HUDEP-2 (cell line): ENCODE data around the gene SSR2.
"Not testable (repeated sequence)": the region's sequence is repeated elsewhere in the genome, so short reads cannot be mapped to it uniquely, and the experiment has no call there.

Experiments used
- DNase-seq, 76 experiments: peaks; one replicate each; lab custom pipeline; 2025; ENCODE audit not compliant: unreplicated experiment in 76 of 76; lab: John Stamatoyannopoulos, UW

The SSR2 gene

DNA sequence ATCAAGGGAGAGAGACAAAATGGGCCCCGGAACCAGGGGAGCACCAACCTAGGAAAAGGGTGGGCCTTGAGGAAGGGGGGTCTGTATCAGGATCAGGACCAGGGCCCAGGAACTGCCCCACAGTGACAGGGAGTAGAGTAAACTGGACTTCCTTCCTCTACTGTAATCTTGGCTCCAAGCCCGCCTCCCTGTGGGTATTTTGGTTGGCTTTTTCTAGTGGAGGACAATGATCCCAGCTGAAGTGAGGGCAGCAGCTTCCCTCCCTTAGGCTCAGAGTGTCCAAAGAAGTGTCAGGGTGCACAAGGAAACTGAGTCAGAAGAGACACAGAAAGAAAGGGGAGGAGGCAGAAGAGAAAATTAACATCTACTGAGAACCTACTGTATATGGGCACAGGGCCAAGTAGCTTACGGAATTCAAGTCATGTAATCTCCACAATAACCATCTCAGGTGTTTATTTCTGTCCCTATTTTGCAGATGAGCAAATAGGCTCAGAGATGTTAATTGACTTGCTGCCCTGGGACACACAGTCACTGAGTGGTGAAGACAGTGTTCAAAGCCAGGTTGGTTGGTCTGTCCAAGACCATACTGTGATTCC is 28.0 kb upstream of the SSR2 start:
- no peak for DNase-seq

DNA sequence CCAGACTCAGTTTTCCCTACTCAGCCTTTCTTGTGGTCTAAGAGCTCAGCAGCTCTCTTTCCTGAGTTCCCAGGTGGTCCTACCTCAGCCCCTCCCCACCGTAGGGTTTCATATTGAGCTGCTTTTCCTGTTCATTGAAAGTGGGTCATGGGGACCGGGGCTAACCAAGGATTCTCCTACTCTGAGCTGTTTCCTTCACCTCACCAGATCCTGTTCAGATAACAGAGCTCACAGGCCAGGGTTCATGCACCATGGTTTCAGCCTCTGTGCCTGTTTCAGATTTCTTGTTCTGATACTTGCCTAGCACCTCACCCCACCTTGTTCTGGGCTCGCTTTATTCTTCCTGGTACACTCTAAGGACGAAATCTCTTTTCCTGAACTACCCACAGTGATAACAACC is 24.3 kb upstream of the SSR2 start:
- no peak for DNase-seq

DNA sequence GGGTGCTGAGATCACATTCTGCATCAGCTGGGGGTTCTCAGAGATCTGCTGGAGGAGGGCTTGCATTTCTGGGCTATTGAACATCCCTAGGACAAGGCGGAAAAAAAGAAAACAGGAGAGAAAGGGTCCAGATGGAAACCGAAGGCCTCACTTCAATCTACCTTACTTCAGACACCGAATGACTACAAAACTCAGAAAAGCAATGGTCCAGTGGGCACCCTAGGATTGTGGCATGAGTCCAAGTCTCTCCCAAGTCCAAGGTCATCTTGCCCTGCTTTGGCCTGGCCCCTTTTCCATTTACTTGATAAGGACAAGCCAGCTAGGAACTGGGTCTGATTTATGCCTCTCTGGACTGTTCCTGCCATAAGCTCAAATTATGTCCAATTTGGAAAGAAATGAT is 22.1 kb upstream of the SSR2 start:
- no peak for DNase-seq

DNA sequence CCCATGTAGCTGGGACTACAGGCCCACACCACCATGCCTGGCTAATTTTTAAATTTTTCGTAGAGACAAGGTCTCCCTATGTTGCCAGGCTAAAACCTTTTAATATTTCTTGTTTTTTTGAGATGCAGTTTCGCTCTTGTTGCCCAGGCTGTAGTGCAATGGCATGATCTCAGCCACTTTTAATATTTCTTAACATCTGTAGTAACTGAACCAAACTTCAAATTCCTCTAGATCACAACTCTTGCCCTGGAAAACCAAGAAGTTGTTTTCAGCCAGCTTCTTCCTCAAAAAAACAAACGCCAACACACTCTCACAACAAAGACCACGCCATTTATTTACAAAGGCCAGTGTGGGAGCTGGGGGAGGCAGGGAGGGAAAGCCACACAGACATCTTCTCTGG is 14.2 kb upstream of the SSR2 start:
- not testable (repeated sequence) for DNase-seq

DNA sequence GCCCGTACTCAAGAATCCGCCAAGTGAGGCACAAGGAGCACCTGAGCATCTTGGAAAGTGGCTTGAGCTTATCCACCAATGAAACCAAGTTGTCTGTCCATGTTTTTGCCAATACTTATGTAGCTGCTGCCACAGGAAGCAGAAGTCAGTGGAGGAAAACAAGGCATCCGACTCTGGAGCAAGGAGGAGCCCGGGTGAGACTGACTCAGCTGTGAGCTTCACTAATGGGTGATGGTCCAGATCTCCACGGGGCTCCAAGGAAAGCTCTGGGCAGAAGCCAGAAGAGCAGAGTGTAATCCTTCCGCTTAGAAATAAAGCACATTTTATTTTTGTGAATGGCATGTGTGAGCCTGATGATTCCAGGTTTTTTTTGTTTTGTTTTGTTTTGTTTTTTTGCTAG is 12.3 kb upstream of the SSR2 start:
- no peak for DNase-seq

DNA sequence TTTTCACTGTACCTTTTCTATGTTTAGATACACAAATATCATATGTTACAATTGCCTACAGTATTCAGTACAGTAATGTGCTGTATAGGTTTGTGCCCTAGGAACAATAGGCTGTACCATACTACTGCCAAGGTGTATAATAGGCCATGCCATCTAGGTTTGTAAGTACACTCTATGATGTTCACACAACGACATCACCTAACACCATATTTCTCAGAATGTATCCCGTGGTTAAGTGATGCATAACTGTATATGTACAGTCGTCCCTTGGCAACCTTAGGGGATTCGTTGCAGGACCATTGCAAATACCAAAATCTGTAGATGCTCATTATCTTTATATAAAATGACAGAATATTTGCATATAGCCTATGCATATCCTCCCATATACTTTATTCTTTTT is 5.8 kb upstream of the SSR2 start:
- no peak for DNase-seq

DNA sequence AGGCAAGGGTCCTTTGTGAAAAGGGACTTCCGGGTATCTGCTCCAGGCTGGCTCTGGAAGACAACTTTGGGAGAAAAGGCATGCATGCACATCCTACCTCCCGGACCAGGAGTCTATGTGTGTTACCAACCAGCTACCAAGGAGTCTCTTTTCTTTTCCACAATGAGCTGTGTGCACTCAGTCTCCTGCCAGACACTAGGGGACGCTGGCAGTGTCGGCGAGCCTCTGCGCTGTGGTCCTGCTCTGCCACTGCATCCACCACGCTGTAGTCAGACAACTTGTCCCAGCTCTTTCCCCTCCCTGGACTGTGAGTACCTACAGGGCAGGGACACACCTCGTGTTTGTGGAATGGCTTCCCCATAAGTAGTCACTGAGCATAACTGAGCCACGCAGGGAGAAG is 5.1 kb upstream of the SSR2 start:
- peak in 36 of 76 experiments; percentile 2 to 47 (median 16) for DNase-seq

DNA sequence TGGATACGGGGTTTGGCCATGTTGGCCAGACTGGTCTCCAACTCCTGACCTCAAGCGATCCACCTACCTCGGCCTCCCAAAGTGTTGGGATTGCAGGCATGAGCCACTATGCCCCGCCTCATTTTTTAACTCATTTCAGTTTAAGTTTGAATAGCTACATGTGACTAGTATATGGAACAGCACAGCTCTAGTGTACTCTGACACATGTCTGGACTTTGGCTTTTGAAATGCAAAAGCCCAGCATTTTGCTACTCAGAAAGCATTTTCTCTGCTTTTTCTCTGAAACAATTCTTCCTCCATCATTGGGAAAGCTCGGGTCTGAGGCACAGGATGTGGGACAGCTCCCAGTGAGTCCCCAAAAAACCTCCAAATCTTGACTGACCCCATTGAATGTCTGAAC is 4.0 kb upstream of the SSR2 start:
- no peak for DNase-seq

DNA sequence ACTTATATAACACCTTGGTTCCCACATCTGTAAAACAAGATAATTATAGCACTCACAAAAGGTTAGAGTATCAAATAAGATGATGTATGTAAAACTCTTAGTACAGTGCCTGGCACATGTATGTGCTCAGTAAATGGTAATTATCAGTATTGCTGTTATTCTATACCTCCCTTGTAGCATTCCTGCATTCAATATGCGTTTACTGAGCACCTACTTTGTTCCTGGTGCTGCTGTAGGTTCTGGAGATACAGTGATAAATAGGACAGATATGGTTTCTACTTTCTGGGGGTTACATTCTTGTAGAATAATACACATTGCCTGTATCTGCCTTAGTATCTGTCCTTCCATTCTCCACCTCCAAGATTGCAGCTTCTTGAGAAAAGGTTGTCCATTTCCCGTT is 1.2 kb upstream of the SSR2 start:
- DNase-seq = no peak

DNA sequence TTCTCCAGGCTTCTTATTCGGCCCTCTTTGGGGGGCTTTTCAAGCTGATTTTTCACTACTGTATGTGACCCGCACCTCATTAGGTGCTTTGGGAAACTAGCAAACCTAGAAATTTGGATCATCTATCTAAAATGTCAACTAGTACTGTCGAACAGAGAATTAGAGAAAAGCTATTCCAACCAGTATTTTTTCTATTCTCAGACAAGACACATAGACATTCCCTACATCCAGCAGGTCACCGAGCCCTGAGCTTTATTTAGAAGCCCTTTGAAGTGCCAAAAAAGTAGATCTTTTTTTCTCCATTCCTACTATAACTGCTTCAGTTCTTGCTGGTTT is 310 bp upstream of the SSR2 start:
- no peak for DNase-seq

DNA sequence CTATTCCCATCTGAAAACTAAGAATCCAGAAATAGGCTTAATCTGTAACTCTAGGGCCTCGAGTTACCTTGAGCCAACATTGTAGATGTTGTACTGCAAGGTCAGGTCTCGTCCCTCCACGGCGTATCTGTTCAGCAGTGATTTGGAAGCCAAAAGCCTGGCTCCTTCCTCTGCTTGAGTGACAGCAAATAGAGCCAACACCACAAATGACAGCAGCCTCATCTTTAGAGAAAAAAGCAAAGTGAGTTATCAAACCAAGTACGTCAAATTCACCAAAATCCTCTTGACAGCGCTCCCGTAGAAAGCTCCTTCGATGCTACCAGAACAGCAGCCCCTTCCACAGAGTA is 832 bp downstream of the SSR2 start:
- DNase-seq = no peak

DNA sequence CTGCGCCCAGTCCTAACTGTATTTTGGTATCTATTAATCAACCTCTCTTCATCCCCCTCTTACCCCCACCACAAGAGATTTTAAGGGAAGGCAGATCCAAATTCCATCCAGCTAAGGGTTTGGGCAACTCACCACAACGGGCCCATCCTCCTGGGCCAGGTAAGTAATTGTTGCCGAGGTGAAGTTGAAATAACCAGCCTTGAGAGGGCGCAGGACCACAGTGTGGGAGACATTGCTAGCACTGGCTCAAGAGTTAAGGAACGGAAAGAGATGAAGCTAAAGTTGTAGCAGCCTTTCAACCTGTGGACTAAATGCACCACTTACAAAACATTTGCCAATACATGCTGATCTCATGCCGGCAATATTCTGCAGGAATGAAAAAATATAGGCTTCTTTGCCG is 5.9 kb downstream of the SSR2 start:
- DNase-seq = no peak

DNA sequence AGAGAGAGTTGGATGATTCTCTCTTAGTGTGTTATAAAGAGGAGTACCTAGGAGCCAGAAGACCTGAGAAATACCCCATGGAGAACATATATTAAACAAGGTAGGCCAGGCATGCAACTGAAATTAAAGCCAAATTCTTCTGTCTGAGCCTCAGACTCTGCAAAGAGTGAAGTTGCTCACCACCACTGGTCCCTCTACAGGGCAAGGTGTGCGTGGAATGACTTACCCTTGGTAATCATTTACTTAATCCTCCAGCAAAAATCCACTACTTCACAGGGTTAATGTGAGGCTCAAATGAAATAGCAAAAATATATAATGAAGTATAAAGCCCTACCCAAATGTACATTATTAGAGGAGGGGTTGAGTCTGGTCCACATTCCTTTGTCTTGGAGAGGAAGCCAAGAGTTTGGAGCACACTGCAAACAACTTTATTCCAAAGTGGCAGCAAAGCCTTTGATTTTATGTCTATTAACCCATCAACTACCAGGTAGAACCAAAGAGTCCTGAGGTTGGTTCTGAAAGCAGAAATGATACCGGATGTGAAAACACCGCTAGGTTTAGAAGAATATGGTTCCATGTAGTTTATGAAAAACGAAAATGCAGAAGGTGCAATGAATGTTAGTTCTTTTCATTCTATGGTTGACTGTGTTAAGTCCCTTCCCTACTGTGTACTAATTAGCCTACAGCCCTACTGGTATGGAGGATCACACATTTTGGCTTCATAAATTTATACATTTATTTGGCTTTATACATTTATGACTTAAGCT is 8.5 kb downstream of the SSR2 start:
- no peak for DNase-seq

DNA sequence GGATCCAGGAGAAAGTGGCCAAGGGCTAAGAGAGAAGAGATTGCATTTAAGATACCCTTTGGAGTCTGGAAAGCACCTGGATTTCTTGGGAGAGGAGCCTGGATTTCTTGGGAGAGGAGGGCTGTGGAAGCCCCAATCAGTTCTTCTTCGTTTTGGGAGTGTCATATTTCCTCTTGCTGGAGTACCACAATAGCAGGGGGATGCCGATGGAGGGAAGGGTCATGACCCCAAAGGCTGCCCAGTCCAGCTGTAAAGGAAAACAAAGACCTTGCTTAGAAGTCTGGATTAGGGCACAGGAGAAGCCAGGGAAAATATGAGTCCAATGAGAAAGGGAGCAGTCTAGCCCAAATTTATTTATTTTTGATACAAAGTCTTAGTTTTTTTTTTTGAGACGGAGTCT is 11.3 kb downstream of the SSR2 start:
- DNase-seq = no peak

DNA sequence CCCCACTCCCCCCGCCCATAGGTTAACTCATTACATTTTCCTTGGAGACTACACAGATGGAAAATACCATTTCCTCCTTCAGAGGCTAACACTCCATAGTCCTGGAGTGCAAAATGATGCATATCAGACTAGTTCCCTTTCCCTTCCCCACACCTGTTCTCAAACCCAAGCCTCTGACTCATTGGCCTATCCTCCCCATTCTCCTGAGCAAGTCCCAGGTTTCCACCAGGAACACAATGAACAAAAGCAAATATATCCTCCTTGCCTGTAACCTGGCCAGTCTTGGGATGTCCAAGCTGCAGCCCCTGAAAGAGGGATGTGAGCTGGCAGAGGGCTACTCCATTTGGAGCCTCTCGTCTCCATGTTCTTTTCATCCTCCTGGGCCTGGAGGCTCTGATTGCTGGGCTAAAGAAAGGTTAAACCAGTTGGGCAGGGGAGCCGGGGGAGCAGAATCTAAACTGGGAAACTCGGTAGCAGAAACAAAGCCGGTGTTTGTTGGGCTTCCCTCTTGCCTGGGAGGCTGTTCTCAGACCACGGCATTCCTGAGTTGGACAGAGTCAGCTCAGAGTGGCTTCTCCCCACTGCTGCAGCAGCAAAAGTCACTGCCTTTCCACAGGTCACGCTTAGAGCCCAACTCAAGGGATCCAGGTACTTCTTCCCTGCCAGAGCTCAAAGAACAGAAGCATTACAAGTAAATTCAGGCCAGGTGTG is 13.9 kb downstream of the SSR2 start:
- no peak for DNase-seq

DNA sequence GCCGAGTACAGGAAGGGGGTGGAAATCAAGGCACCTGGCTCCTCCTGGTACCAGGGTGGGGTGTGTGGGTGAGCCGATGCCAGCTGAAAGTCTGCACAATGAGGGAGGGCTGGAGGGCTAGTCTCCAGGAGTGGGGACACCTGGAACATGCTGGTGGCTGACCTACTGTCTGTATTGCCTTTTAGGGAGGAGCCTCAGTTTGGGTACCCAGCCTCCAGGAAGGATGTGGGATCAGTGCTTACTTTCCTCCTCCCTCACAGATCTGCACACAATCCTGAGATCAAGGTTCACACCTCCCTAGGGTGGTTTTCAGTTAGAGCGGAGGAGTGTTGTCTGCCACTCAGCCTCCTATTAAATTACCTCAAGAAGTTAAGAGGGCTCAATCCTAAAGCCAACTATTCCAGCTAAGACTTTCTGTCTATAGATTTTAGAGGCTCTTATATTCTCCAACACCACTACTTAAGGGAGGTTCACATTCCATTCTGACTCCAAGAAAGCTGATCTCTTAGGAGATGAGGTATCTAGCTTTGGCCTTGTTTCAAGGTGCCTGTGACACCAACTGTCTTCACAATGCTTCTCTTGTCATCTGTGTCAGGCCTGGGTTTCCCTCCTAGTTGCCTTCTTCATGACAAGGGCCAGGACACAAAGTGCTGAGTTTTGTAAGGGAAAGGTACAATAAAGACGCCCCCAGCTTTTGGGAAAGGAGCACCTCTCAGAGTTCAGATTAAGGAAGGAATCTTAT is 15.7 kb downstream of the SSR2 start:
- DNase-seq = no peak

DNA sequence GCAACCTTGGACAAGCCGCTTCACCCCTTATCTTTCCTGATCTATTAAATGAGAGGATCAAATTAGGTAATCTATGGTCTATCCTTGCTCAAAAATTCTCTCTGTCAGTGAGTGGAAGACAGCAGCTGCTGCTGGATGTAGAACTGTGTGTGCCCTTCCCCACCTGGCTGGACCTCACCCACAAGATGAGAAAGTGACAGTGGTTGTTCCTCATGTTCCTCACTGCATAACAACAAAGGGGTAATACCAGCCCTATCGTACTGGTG is 16.9 kb downstream of the SSR2 start:
- DNase-seq = no peak

DNA sequence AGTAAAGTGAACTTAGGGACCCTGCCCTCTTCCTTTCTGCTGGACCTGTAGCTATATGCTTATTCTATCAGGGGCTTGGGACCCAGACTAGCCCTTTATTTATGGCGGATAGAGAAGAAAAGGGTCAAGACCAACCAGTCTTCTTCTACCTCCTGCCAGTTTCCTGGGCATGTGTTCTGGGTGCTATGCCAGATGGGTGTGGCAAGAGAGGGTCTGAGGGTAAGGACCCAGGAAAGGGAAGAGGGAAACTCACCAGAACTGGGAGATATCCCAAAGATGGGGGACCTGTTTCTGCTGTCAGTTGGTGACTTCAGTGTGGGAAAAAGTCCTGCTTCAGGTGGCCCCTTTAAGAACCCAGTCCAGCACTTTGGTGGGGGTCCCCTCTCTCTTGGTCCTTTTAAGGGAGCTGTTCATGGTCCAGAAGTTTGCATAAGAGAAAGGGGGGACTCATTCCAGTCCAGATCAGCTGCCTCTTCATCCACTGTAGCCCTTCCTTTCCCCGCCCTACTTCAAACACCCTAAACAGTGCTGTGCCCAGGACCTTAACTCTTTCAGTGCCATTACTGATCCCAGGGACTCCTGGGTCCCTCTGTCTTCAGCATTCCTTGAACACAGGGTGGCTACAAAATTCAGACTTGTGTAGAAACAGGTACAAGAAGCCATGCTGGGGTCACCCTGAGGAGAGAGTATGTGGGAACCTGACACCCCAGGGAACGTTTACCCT is 18.4 kb downstream of the SSR2 start:
- DNase-seq = no peak

DNA sequence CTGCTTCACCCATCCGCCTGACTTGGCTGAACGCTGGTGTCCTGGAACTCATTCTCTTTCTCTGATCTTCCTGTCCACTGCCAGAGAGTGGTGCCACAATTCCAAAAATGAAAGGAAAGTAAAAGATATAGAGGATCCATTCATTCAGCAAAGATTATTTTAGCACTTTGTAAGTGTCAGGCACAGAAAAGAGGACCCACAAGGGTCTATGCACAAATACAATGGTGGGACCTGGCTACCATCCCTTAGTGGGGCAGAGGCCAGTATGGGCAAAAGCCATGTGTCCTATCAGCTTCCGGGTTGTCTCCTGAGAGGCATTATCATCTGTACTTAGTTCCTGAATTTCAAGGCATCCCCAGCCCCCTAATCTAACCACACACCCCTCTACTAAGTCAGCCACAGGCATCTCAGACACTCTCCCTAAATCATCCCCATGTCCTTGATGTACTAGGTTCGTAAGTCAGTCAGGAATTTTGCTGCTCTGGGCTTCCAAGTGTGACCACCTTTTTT is 19.0 kb downstream of the SSR2 start:
- DNase-seq = peak in 1 of 76 experiments; percentile 6

DNA sequence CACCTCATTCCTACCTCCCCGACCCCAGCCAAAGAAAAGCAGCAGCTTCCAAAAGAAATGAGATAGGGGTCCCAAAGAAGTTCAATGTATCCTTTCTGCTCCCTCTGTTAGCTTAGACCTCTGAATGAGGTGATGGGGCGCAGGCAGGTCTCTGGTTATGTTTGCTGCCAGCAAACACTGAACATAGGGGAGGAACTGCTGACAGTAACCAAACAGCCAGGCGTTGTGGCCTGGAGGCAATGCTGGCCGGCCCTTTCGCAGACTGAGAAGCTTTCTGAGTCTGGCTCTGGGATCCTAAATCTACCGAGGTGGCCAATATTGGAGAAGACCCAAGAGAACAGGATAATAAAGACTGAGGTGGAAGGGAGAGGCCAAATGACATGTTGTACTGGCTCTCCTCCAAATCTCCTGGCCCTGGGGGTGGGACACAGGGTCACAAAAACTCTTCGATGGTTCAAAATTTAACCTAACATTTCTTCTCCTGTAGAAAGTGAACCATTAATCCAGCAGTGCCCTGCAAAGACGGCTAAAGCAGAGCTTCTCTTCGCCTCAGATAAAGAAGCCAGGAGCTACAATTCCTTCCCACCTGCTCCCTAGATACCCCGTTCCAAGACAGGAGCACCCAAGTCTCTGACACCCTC is 19.6 kb downstream of the SSR2 start:
- DNase-seq = no peak

DNA sequence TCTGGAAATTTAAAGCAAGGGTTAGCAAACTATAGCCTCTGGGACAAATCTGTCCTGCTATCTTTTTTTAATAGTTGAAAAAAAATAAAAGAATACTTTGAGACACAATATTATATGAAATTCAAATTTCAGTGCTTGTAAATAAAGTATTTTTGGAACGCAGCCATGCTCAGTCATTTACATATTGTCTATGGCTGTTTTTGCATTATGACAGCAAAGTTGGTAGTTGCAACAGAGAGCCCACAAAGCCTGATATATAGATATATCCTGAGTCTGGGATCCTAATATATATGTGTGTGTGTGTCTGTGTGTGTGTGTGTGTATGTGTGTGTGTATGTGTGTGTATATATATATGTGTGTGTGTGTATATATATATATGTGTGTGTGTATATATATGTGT is 20.8 kb downstream of the SSR2 start:
- no peak for DNase-seq
